OCI-LY7 (cell line): ENCODE results near the gene HARBI1.

Experiments
- CTCF ChIP-seq: fragments of 200-600 bp; sonication (generic); conservative IDR thresholded peaks from 2 replicates; pipeline ENCODE4 v1.5.1; 2014; ENCODE audit warnings: mild to moderate bottlenecking, antibody characterized with exemption, low read length, moderate library complexity, mixed read lengths
- EZH2phosphoT487 ChIP-seq: fragments of 200-600 bp; sonication (generic); IDR thresholded peaks from 2 replicates; pipeline ENCODE4 v1.6.1; 2018; ENCODE audit warnings: low read depth, borderline replicate concordance, mild to moderate bottlenecking, mixed run types, antibody characterized with exemption, low read length, moderate library complexity, mixed read lengths

- TF ChIP-seq CTCF: no peak
- no peak for TF ChIP-seq EZH2phosphoT487
These were observed 12.2 kb downstream of the HARBI1 start for GRCh38 chr11:46604796-46605195.
